ENCODE data around the gene ATXN10.

Gene ATXN10

DNA sequence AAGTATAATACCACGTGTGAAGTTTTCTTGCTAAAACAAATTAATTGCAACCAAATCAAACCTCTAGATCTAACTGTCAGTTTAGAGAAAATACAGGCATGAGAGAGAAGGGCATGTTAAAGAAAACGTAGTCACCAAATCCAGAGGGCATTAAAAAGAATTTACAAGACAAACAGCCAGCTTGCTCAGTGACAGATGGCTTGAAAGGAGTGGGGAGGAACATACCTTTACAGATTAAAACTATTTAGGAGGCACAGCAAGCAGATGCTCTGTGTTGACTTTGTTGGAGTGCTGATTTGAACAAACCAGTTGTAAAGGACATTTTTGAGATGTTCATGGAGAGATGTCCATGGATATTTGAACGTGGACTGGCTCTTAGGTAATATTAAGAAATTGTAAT is 96.9 kb downstream of the ATXN10 start:
- H3K36me3 ChIP-seq = peaks cover 55% of the 10 kb centered on the region
- no peaks in the 10 kb centered on the region for H3K27me3 ChIP-seq
- H3K27ac ChIP-seq = no peak overlapping the region
- H3K4me2 ChIP-seq = no peak overlapping the region
- no peak for TF ChIP-seq Cebpa-rat (IDR thresholded peaks at IDR 0.05)
- peaks cover 22% of the 10 kb centered on the region for H4K20me1 ChIP-seq
- no peak overlapping the region for H3K4me3 ChIP-seq
- H3K9me3 ChIP-seq = peaks cover 10% of the 10 kb centered on the region
- peaks cover 9% of the 10 kb centered on the region for H3K4me1 ChIP-seq
- no peak overlapping the region for H3K9ac ChIP-seq

DNA sequence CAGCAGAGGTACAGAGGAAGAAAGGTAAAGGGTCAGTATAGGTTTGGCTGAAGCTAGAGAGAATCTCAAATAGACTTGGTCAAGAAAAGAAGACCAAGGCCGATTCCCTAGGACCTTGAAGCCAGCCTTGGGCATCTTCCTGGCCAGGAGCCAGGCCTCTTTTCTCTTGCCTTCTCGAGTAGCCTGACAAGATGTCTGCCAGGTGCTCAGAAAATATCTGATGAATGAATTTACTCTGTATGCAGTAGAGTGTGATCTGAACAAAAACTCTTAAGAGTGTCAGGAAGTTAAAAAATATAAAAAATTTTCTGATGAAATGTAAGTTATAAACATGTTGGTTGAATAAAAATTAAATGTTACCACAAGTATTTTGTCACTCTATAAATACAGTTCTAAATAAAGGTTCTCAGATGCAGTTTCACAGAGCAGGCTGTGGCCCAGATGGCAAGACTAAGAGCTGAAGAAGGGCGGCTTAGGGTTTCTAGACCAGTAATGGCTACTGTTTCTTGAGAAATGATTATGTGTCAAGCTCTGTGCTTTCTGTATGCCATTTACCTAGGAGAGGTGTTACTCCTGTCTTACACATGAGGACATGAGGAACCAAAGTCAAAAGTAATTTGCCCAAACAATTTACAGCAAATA is 98.1 kb downstream of the ATXN10 start:
- Histone ChIP-seq H3K27ac (no peak overlapping the region), H3K36me3 (peaks cover 56% of the 10 kb centered on the region), H3K4me2 (no peak overlapping the region), H3K4me3 (no peak overlapping the region), H3K9me3 (peaks cover 10% of the 10 kb centered on the region), H4K20me1 (peaks cover 21% of the 10 kb centered on the region; the same call in 1 of the 2 replicates), H3K4me1 (peaks cover 16% of the 10 kb centered on the region), H3K9ac (no peak overlapping the region), H3K27me3 (no peaks in the 10 kb centered on the region)
- TF ChIP-seq Cebpa-rat (IDR thresholded peaks at IDR 0.05) = no peak

DNA sequence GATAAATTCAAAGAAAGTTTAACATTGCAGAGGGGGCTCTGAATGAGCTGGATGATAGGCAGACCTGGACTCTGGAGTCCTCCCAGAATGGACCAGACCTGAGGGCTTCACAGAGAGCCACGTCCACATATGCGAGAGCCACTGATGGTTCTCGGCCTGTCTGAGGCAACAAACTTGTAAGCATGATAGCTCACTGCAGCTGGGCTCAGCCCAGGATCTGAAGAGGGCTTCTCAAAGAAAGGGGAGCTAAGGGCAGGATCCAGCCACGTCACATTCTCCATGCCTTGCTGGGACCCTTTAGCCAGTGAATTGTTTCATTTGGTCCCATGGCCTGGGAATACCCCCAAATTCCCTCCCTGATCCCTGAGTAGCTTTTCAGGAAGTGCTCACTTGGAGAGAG is 98.9 kb downstream of the ATXN10 start:
- Histone ChIP-seq H3K4me1 (peaks cover 24% of the 10 kb centered on the region), H3K36me3 (peaks cover 51% of the 10 kb centered on the region), H4K20me1 (peaks cover 20% of the 10 kb centered on the region; the same call in 1 of the 2 replicates), H3K27ac (no peak overlapping the region), H3K4me3 (no peak overlapping the region), H3K4me2 (no peak overlapping the region), H3K9ac (no peak overlapping the region), H3K9me3 (peaks cover 10% of the 10 kb centered on the region), H3K27me3 (no peaks in the 10 kb centered on the region)
- no peak for TF ChIP-seq Cebpa-rat (IDR thresholded peaks at IDR 0.05)

DNA sequence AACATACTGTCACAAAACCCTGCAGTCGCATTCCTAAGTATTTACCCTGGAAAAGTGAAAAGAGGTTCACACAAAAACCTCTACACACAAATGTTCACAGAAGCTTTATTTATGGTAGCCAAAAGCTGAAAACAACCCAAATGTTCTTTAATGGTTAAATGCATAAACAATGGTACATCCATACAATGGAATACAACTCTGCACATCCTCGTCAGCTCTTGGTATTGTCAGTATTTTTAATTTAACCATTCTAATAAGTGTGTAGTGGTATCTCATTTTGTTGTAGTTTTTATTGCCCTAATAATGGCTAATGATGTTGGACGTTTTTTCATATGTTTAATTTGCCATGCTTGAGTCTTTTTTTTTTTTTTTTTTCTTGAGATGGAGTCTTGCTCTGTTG is 99.4 kb downstream of the ATXN10 start:
- Histone ChIP-seq H3K27me3 (no peaks in the 10 kb centered on the region), H3K9me3 (peaks cover 10% of the 10 kb centered on the region), H4K20me1 (peaks cover 22% of the 10 kb centered on the region), H3K4me2 (no peak overlapping the region), H3K4me3 (no peak overlapping the region), H3K4me1 (peaks cover 28% of the 10 kb centered on the region), H3K27ac (no peak overlapping the region), H3K9ac (no peak overlapping the region), H3K36me3 (peaks cover 46% of the 10 kb centered on the region)
- no peak for TF ChIP-seq Cebpa-rat (IDR thresholded peaks at IDR 0.05)

DNA sequence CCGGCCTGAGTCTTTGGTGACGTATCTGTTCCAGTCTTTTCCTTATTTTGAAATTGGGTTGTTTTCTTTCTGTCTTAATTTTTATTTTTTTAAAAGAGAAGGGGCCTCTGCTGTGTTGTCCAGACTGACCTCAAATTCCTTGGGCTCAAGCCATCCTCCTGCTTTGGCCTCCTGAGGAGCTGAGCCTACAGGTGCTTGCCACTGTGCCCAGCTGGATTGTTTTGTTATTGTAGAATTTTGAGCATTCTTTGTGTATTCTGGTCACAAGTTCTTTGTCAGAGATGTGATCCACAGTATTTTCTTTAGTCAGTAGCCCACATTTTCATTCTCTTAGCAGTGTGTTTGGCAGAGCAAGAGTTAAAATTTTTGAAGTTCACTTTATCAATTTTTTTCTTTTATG is 100.1 kb downstream of the ATXN10 start:
- H3K4me1 ChIP-seq = peaks cover 28% of the 10 kb centered on the region
- H4K20me1 ChIP-seq = peaks cover 25% of the 10 kb centered on the region
- H3K9me3 ChIP-seq = peaks cover 10% of the 10 kb centered on the region
- no peak for TF ChIP-seq Cebpa-rat (IDR thresholded peaks at IDR 0.05)
- peaks cover 42% of the 10 kb centered on the region for H3K36me3 ChIP-seq
- H3K9ac ChIP-seq = no peak overlapping the region
- H3K4me3 ChIP-seq = no peak overlapping the region
- no peak overlapping the region for H3K4me2 ChIP-seq
- H3K27me3 ChIP-seq = no peaks in the 10 kb centered on the region
- H3K27ac ChIP-seq = no peak overlapping the region

DNA sequence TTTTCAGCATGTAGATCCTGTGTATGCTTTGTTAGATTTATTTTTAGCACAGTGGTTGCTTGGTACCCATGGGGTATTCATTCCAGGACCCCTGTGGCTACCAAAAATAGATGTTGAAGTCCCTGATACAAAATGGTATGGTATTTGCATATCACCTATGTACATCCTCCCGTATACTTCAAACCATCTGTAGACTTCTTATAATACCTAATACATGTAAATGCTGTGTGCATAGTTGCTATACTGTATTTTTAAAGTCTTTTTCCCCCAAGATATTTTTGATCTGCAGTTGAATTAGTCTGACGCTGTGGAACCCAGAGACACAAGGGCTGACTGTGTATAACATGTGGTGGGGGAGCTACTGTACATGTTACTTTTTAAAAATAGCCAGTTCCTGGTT is 101.1 kb downstream of the ATXN10 start:
- H3K9me3 ChIP-seq = peaks cover 10% of the 10 kb centered on the region
- H3K36me3 ChIP-seq = peaks cover 47% of the 10 kb centered on the region
- H4K20me1 ChIP-seq = peaks cover 34% of the 10 kb centered on the region
- no peak overlapping the region for H3K4me2 ChIP-seq
- peaks cover 28% of the 10 kb centered on the region for H3K4me1 ChIP-seq
- TF ChIP-seq Cebpa-rat (IDR thresholded peaks at IDR 0.05) = no peak
- H3K9ac ChIP-seq = no peak overlapping the region
- no peak overlapping the region for H3K4me3 ChIP-seq
- no peak overlapping the region for H3K27ac ChIP-seq
- H3K27me3 ChIP-seq = no peaks in the 10 kb centered on the region

DNA sequence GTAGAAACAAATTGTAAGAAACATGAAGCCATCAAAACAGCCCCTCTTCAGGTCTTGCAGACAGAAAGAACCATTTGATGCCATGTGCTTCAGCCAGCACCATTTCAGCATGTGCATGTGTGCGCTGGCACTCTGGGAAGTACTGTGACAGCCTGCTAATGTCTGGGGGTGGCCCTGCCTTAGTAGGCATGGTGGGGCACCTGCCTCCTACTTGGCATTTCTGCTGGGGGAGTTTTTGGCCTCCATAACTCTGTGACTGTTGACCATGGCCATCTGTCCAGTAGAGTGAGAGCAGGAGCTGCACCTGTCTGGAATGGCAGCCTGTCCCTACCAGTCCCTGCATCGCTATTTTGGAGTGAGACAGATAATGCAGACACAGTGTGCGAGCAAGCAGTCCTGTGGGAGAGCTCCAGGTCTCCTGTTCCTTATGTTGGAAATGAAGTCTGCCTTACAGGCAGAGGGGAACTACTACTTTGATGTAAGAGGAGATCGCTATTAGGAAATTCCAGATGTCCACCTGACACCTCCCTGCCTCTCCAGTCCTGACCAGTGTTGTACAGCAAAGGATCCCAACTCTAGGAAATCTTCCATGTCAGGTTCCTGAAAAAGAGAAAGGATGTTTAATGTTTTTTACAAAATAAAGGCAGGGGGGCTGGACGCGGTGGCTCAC is 102.5 kb downstream of the ATXN10 start:
- TF ChIP-seq Cebpa-rat (IDR thresholded peaks at IDR 0.05) = no peak
- H3K27me3 ChIP-seq = no peaks in the 10 kb centered on the region
- no peak overlapping the region for H3K27ac ChIP-seq
- peaks cover 56% of the 10 kb centered on the region for H3K36me3 ChIP-seq
- H3K4me1 ChIP-seq = peaks cover 28% of the 10 kb centered on the region
- H3K4me2 ChIP-seq = no peak overlapping the region
- peaks cover 34% of the 10 kb centered on the region for H4K20me1 ChIP-seq
- H3K4me3 ChIP-seq = no peak overlapping the region
- H3K9me3 ChIP-seq = peaks cover 10% of the 10 kb centered on the region
- H3K9ac ChIP-seq = no peak overlapping the region

DNA sequence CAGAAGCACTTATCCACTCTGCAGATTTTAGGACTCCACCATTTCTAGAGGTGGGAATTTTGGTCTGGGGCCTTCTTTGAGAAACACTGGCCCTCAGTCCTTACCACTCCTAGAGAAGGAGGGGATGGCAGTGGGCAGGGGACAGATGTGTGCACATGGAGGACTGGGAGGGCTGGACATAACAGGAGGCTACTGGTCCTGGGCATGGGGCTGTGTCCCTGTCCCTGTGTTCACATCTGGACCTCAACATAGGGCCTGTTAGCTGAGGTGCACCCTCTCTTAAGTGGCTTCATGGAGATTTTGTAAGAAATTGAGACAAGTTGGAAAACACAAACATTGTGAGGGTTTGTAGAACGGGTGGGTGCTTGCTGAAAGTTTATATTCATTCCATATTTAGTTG is 103.4 kb downstream of the ATXN10 start:
- Histone ChIP-seq H3K4me2 (peak overlapping the region; percentile 48), H3K9me3 (peaks cover 8% of the 10 kb centered on the region), H3K36me3 (peaks cover 54% of the 10 kb centered on the region), H4K20me1 (peaks cover 31% of the 10 kb centered on the region), H3K9ac (peak overlapping the region; percentile 20; the same call in 1 of the 2 replicates), H3K4me1 (peaks cover 28% of the 10 kb centered on the region), H3K27me3 (no peaks in the 10 kb centered on the region), H3K27ac (peak overlapping the region; percentile 21; the same call in 1 of the 2 replicates), H3K4me3 (no peak overlapping the region)
- no peak for TF ChIP-seq Cebpa-rat (IDR thresholded peaks at IDR 0.05)

DNA sequence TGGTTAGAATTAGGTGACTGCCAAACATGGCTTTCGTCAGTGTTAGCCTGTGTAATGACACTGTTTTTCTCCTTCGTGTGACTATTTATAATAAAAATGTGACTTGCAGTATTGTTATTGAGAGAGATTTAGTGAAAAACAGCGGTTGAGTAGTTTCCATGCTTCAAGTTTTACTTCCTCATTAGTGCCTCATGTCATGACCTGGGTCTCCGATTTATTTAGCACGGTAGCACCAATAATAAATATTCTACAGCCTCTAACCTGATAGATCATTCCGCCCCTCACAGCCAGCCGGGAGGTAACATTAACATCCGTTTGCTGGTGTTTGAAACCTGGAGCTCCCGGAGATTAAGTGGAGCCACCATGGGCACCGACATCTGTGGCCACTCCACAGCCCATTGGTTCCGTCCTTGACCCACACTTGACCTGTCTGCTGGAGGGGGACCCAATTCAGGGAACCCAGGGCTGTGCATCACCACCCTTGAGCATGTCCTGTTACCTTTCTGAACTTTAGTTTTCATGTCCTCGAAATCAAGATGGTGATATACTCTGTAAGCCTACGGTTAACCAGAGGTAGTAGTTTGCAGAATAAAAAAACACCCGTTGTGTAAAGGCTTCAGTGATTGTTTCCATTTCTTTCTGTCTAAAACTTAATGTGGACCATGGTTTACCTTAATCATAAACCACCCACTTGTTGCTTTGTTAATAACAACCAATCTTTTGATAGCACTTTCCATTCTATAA is 104.1 kb downstream of the ATXN10 start:
- Histone ChIP-seq H3K36me3 (peaks cover 53% of the 10 kb centered on the region), H3K9me3 (peaks cover 1% of the 10 kb centered on the region), H4K20me1 (peaks cover 35% of the 10 kb centered on the region), H3K4me3 (no peak overlapping the region), H3K4me1 (peaks cover 28% of the 10 kb centered on the region), H3K4me2 (peak overlapping the region; percentile 48), H3K27ac (no peak overlapping the region), H3K27me3 (no peaks in the 10 kb centered on the region), H3K9ac (no peak overlapping the region)
- TF ChIP-seq Cebpa-rat (IDR thresholded peaks at IDR 0.05) = no peak

DNA sequence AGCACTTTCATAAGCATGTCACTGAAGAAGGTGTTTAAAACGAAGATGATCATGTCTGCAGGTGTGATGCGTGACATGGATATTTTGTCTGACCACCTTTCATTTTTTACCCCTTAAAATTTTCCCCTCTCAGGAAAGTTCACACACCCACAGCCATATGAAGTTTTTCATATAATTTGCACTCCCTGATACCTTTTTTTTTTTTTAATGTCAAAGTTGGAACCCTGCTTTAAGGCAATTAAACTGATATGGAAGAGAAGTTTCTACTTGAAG is 104.6 kb downstream of the ATXN10 start:
- no peak overlapping the region for H3K27ac ChIP-seq
- no peak overlapping the region for H3K4me2 ChIP-seq
- H3K36me3 ChIP-seq = peaks cover 52% of the 10 kb centered on the region
- no peak for TF ChIP-seq Cebpa-rat (IDR thresholded peaks at IDR 0.05)
- no peak overlapping the region for H3K9ac ChIP-seq
- no peaks in the 10 kb centered on the region for H3K9me3 ChIP-seq
- H4K20me1 ChIP-seq = peaks cover 35% of the 10 kb centered on the region
- peaks cover 28% of the 10 kb centered on the region for H3K4me1 ChIP-seq
- no peaks in the 10 kb centered on the region for H3K27me3 ChIP-seq
- no peak overlapping the region for H3K4me3 ChIP-seq

Data from BLaER1 (cell line).